GM18868 (cell line): ENCODE measurements around the gene HNF4A.

ENCODE experiments used
- ATAC-seq: cut with Tn5 transposase; IDR thresholded peaks from one replicate; pipeline ENCODE4 v1.9.1; 2021; ENCODE audit warnings: mild to moderate bottlenecking, moderate library complexity; ENCODE audit not compliant: unreplicated experiment

HNF4A gene

DNA sequence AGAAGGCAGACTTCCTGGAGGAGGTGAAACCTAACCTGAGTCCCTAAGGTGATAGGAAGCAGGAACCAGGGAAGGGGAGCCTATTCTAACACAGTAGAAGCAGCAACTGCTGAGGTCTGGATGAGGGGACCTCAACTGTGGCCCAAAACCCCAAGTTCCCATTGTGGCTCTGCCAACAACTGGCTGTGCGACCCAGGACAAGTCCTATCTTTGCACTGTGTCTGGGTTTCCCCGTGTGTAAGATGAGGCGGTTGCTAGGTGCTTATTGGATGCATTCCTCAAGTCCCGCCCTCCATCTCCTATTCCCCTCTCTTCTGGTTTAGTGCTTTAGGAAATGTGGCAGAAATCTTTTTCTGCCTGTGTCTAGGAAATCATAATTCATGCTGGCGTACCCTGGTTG is 68.0 kb downstream of the HNF4A start:
- no peak for ATAC-seq

GRCh38 chr20:44424039-44424495 is 68.6 kb downstream of the HNF4A start:
- ATAC-seq = no peak

GRCh38 chr20:44425923-44426322 is 70.4 kb downstream of the HNF4A start:
- ATAC-seq = no peak

DNA sequence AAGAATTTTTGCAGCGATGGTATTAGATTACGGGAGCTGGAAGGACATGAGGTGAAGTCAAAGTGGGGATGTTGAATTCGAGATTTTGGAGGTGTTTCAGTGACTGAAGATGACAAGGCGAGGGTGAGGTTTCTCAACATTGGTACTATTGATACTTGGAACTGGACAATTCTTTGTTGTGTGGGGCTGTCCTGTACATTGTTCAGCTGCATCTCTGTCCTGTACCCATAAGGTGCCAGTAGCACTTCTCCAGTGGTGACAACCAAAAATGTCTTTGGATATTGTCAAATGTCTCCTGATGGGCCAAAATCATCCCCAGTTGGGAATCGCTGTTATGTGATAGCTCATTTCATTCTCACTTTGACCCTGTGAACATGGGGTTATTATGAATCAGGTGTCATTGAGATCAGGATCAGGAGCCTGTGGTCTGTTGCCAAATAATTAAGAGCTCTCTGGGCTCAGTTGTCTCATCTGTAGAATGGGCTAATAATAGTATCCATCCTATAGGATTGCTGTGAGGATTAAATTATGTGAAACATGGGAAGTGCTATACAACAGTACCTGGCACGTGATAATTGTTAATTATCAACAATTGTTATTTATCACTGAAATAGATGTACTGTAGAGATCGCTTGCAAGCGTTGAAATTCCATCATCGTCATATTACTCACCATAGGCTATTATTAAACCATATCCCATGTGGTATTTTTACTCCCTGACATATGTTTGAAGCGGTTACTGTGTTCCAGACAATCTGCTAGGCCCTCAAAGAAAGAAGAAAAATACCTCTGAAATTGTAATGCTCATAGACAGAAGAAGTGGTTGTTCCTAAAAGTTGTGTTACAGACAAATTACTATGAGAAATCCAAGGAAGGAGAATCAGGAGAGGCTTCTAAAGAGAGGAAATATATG is 71.6 kb downstream of the HNF4A start:
- ATAC-seq = no peak

DNA sequence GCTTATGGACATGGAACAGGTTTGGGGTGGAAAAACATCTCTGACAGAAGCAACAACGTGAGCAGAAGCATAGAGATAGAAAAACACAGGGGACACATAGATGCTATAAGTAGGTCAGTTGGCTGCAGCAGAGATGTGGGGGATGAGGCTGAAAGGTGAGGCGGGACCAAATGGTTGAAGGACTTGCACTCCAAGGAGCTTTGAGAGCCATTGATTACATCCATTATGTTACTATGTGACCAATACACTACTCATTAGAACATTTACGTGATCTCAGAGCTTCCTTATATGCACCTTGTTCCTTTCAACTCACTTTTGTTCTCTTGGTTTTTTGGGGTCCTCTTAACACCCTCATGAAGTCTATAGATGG is 72.3 kb downstream of the HNF4A start:
- ATAC-seq = no peak

DNA sequence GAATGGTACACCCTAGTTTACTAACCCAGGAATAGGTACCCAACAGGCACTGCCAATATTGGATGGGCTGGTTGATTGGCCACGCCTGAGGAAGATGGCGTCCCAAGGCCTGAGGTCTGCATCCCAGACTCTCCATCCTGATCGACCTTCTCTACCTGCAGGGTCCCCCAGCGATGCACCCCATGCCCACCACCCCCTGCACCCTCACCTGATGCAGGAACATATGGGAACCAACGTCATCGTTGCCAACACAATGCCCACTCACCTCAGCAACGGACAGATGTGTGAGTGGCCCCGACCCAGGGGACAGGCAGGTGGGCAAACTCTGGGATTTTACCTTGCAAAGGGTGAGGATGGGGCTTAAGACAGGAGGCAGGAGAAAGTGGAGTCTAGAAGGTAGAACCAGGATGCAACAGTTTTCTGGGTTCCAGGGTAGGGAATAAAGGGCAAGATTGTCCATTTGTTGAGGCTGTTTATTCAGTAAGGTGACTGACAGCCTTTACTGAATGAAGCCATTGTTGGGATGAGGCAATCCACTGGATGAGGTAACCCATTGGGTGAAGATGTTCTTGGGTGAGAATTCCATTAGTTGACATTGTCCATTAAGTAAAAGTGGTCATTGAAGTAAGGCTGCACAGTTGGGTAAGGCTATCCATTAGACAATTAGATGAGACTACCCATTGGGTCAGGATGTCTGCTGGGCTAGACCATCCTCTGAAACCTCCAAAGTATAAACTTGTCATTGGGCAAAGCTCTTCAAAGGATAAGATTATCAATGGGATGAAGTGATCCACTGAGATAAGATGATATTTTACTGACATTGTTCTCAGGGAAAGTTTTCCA is 72.9 kb downstream of the HNF4A start:
- no peak for ATAC-seq

GRCh38 chr20:44429017-44429339 is 73.5 kb downstream of the HNF4A start:
- ATAC-seq = no peak

DNA sequence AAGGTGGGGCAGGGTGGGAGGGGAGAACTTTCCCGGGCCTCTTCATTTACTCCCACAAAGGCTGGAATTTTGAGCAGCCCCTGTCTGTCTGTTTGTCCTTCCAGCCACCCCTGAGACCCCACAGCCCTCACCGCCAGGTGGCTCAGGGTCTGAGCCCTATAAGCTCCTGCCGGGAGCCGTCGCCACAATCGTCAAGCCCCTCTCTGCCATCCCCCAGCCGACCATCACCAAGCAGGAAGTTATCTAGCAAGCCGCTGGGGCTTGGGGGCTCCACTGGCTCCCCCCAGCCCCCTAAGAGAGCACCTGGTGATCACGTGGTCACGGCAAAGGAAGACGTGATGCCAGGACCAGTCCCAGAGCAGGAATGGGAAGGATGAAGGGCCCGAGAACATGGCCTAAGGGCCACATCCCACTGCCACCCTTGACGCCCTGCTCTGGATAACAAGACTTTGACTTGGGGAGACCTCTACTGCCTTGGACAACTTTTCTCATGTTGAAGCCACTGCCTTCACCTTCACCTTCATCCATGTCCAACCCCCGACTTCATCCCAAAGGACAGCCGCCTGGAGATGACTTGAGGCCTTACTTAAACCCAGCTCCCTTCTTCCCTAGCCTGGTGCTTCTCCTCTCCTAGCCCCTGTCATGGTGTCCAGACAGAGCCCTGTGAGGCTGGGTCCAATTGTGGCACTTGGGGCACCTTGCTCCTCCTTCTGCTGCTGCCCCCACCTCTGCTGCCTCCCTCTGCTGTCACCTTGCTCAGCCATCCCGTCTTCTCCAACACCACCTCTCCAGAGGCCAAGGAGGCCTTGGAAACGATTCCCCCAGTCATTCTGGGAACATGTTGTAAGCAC is 74.1 kb downstream of the HNF4A start:
- no peak for ATAC-seq

GRCh38 chr20:44430270-44431065 is 75.0 kb downstream of the HNF4A start:
- no peak for ATAC-seq

DNA sequence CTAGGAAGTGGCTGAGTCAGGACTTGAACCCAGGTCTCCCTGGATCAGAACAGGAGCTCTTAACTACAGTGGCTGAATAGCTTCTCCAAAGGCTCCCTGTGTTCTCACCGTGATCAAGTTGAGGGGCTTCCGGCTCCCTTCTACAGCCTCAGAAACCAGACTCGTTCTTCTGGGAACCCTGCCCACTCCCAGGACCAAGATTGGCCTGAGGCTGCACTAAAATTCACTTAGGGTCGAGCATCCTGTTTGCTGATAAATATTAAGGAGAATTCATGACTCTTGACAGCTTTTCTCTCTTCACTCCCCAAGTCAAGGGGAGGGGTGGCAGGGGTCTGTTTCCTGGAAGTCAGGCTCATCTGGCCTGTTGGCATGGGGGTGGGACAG is 75.6 kb downstream of the HNF4A start:
- ATAC-seq = no peak

DNA sequence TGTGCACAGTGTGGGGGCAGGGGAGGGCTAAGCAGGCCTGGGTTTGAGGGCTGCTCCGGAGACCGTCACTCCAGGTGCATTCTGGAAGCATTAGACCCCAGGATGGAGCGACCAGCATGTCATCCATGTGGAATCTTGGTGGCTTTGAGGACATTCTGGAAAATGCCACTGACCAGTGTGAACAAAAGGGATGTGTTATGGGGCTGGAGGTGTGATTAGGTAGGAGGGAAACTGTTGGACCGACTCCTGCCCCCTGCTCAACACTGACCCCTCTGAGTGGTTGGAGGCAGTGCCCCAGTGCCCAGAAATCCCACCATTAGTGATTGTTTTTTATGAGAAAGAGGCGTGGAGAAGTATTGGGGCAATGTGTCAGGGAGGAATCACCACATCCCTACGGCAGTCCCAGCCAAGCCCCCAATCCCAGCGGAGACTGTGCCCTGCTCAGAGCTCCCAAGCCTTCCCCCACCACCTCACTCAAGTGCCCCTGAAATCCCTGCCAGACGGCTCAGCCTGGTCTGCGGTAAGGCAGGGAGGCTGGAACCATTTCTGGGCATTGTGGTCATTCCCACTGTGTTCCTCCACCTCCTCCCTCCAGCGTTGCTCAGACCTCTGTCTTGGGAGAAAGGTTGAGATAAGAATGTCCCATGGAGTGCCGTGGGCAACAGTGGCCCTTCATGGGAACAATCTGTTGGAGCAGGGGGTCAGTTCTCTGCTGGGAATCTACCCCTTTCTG is 76.2 kb downstream of the HNF4A start:
- no peak for ATAC-seq

- no peak for ATAC-seq
Observed at GRCh38 chr20:44432618-44433577, 77.4 kb downstream of the HNF4A start.

GRCh38 chr20:44433751-44434538 is 78.4 kb downstream of the HNF4A start:
- no peak for ATAC-seq

- no peak for ATAC-seq
Observed at GRCh38 chr20:44435630-44436335, 80.3 kb downstream of the HNF4A start.

GRCh38 chr20:44436393-44436792 is 80.9 kb downstream of the HNF4A start:
- no peak for ATAC-seq

GRCh38 chr20:44437497-44437896 is 82.0 kb downstream of the HNF4A start:
- ATAC-seq = no peak

GRCh38 chr20:44438782-44439181 is 83.3 kb downstream of the HNF4A start:
- no peak for ATAC-seq
